HepG2 (cell line): ENCODE results near the gene AGRN. TPM values are rescaled to one million over a fixed set of nuclear protein-coding genes. Genes with fewer than 3 reads are reported as not detected.

Experiments used
- CTCF ChIP-seq: sonication (generic); formaldehyde crosslinking; IDR thresholded peaks from 2 replicates; pipeline ENCODE4 v1.5.0; 2020; ENCODE audit warnings: mild to moderate bottlenecking, missing genetic modification reagents, moderate library complexity
- ESRRA ChIP-seq: sonication (generic); formaldehyde crosslinking; IDR thresholded peaks from 2 replicates; pipeline ENCODE4 v1.5.1; 2020; ENCODE audit warnings: mild to moderate bottlenecking, low read depth, missing genetic modification reagents
- IRF1 ChIP-seq: sonication (generic); formaldehyde crosslinking; IDR thresholded peaks from 2 replicates; pipeline ENCODE4 v1.4.0; 2020; ENCODE audit warnings: low read depth, mild to moderate bottlenecking, missing genetic modification reagents
- MLXIP ChIP-seq: sonication (generic); formaldehyde crosslinking; IDR thresholded peaks from 2 replicates; pipeline ENCODE4 v1.9.0; 2021; ENCODE audit warnings: missing genetic modification reagents, borderline replicate concordance
- MYNN ChIP-seq: sonication (generic); formaldehyde crosslinking; IDR thresholded peaks from 2 replicates; pipeline ENCODE4 v1.4.0; 2020; ENCODE audit warnings: mild to moderate bottlenecking, low read depth, missing genetic modification reagents
- PAX8 ChIP-seq: sonication (generic); formaldehyde crosslinking; IDR thresholded peaks from 2 replicates; pipeline ENCODE4 v1.8.0; 2022; ENCODE audit warnings: mild to moderate bottlenecking, missing genetic modification reagents, borderline replicate concordance
- POLR2AphosphoS2 ChIP-seq: IDR thresholded peaks from 2 replicates; pipeline ENCODE4 v1.6.1; 2011; ENCODE audit warnings: low read depth, low read length, improper control_type of control experiment
- PTBP1 ChIP-seq: fragments of 200-400 bp; formaldehyde crosslinking; IDR thresholded peaks from 2 replicates; pipeline ENCODE4 v1.6.1; 2018; ENCODE audit warnings: low read length, low read depth; ENCODE audit not compliant: poor library complexity, severe bottlenecking
- RARA ChIP-seq: IDR thresholded peaks from 2 replicates; pipeline ENCODE4 v1.6.1; 2016; ENCODE audit warnings: missing genetic modification reagents, missing compliant biosample characterization
- SOX5 ChIP-seq: IDR thresholded peaks from 2 replicates; pipeline ENCODE4 v1.6.1; 2016; ENCODE audit warnings: borderline replicate concordance
- YY1 ChIP-seq: IDR thresholded peaks from 2 replicates; pipeline ENCODE4 v1.6.1; 2011; ENCODE audit warnings: low read length, low read depth, moderate library complexity, mild to moderate bottlenecking; ENCODE audit not compliant: insufficient read depth, insufficient replicate concordance
- ZBTB10 ChIP-seq: sonication (generic); formaldehyde crosslinking; IDR thresholded peaks from 2 replicates; pipeline ENCODE4 v1.4.0; 2020; ENCODE audit warnings: missing genetic modification reagents, borderline replicate concordance
- ZEB1 ChIP-seq: IDR thresholded peaks from 2 replicates; pipeline ENCODE4 v1.6.1; 2012; ENCODE audit warnings: mild to moderate bottlenecking, low read depth, inconsistent platforms; ENCODE audit not compliant: insufficient replicate concordance
- ZFP91 ChIP-seq: sonication (generic); formaldehyde crosslinking; IDR thresholded peaks from 2 replicates; pipeline ENCODE4 v1.9.0; 2022; ENCODE audit warnings: missing genetic modification reagents, mild to moderate bottlenecking, borderline replicate concordance
- ZNF510 ChIP-seq: sonication (generic); formaldehyde crosslinking; IDR thresholded peaks from 2 replicates; pipeline ENCODE4 v1.4.0; 2020; ENCODE audit warnings: low read depth, mild to moderate bottlenecking, missing genetic modification reagents
- ZNF550 ChIP-seq: sonication (generic); formaldehyde crosslinking; IDR thresholded peaks from 2 replicates; pipeline ENCODE4 v1.4.0; 2020; ENCODE audit warnings: mild to moderate bottlenecking, missing genetic modification reagents, borderline replicate concordance
- ZNF556 ChIP-seq: sonication (generic); formaldehyde crosslinking; IDR thresholded peaks from 2 replicates; pipeline ENCODE4 v1.4.0; 2020; ENCODE audit warnings: mild to moderate bottlenecking, missing genetic modification reagents, borderline replicate concordance
- polyA plus RNA-seq, 8 experiments: library from polyadenylated mRNA; depleted of rRNA in 3 of 8; stranded (reverse) in 7 of 8; unstranded in 1 of 8; fragments of >200 nt; fragmentation: Illumina TruSeq in 4 of 8; extraction: Trizol in 4 of 8; gene quantifications; 2 replicates each; pipeline versions ENCODE4 v1.2.1 to v1.2.3, GENCODE V29; 2011 to 2016; ENCODE audit warnings: low read depth in 4 of 8, missing spikeins in 1 of 8, mixed read lengths in 1 of 8; ENCODE audit not compliant: insufficient read depth in 1 of 8
- total RNA-seq, 5 experiments: library from RNA; depleted of rRNA; stranded (reverse); fragments of >200 nt; fragmentation: Illumina TruSeq; extraction: Trizol; gene quantifications; 2 replicates each; pipeline ENCODE4 v1.2.3, GENCODE V29; 2016; ENCODE audit warnings: low read depth in 1 of 5

AGRN gene
- total and polyA plus RNA-seq, 2 of the 13 experiments (the other 11 are each of a cell fraction or from before 2014, with no cell fraction given): 29.8 to 65.2 TPM

- TF ChIP-seq ZNF550 (no peak), IRF1 (no peak), RARA (CRISPR knock-in tag) (no peak), YY1 (no peak), PTBP1 (no peak), MLXIP (CRISPR knock-in tag) (no peak), MYNN (CRISPR knock-in tag) (no peak), SOX5 (no peak), ZNF510 (CRISPR knock-in tag) (no peak), ZFP91 (peak; percentile 74; the same call in 1 of the 2 replicates), ZBTB10 (CRISPR knock-in tag) (no peak), POLR2AphosphoS2 (no peak), ZEB1 (peak; percentile 59), PAX8 (CRISPR knock-in tag) (no peak), ZNF556 (no peak), ESRRA (no peak), CTCF (CRISPR knock-in tag) (no peak)
These were observed 17.7 kb downstream of the AGRN start (continued) for GRCh38 chr1:1037366-1038327.
